SK-N-SH (cell line): ENCODE measurements around the gene PCYT1A. TPM values are rescaled to one million over a fixed set of nuclear protein-coding genes. Genes with fewer than 3 reads are reported as not detected.

Experiments used
- CTCF ChIA-PET: fragments of 300-600, 350-600 bp; formaldehyde crosslinking; extraction: SDS; loops from one replicate; lab custom pipeline; 2021; lab: Yijun Ruan, JAX
- POLR2A ChIA-PET: fragments of 350-600 bp; sonication (Branson Sonifier 250); formaldehyde crosslinking; extraction: SDS; loops from one replicate; lab custom pipeline; 2020; ENCODE audit warnings: antibody characterized with exemption, inconsistent platforms; lab: Yijun Ruan, JAX
- DNase-seq: peaks from one replicate; pipeline ENCODE4 v3.0.0; 2012
- H2AFZ ChIP-seq: fragments of 200-600 bp; sonication (generic); 2 replicates; pipeline ENCODE4 v1.8.1; 2016; ENCODE audit warnings: antibody characterized with exemption, mild to moderate bottlenecking, low read depth
- H3F3A ChIP-seq: fragments of 200-600 bp; sonication (generic); replicated peaks from 2 replicates; pipeline ENCODE3; 2016; ENCODE audit warnings: antibody characterized with exemption, mild to moderate bottlenecking; ENCODE audit not compliant: insufficient read depth
- H3K27ac ChIP-seq, 2 experiments: fragments of 200-500 bp in 1 of 2; fragments of 200-600 bp in 1 of 2; sonication (Bioruptor generic) in 1 of 2; sonication (generic), shearing (Covaris generic) in 1 of 2; 2 replicates each; pipeline versions ENCODE4 v1.5.1 to v1.6.1; 2014 to 2016; ENCODE audit warnings: low read depth in 2 of 2, inconsistent platforms in 1 of 2, low read length in 1 of 2, mild to moderate bottlenecking in 1 of 2, mixed read lengths in 1 of 2
- H3K27me3 ChIP-seq: fragments of 200-600 bp; sonication (generic), shearing (Covaris generic); 2 replicates; pipeline ENCODE4 v1.6.1; 2016; ENCODE audit warnings: mixed run types; ENCODE audit not compliant: insufficient read depth
- H3K36me3 ChIP-seq, 2 experiments: fragments of 200-500 bp in 1 of 2; fragments of 200-600 bp in 1 of 2; sonication (Bioruptor generic) in 1 of 2; sonication (generic) in 1 of 2; replicated peaks in 1 of 2; 2 replicates each; pipeline versions ENCODE3 to v1.5.1; 2014 to 2016; ENCODE audit warnings: low read length in 1 of 2, mild to moderate bottlenecking in 1 of 2; ENCODE audit not compliant: insufficient read depth in 2 of 2, control insufficient read depth in 1 of 2
- H3K4me1 ChIP-seq, 2 experiments: fragments of 200-500 bp in 1 of 2; fragments of 200-600 bp in 1 of 2; sonication (Bioruptor generic) in 1 of 2; sonication (generic), shearing (Covaris generic) in 1 of 2; 2 replicates each; pipeline versions ENCODE4 v1.5.1 to v1.6.1; 2014 to 2016; ENCODE audit warnings: low read depth in 1 of 2, low read length in 1 of 2, mixed run types in 1 of 2; ENCODE audit not compliant: insufficient read depth in 2 of 2, control insufficient read depth in 1 of 2
- H3K4me2 ChIP-seq: fragments of 200-600 bp; sonication (generic), shearing (Covaris generic); 2 replicates; pipeline ENCODE4 v1.6.1; 2017; ENCODE audit warnings: mixed run types
- H3K4me3 ChIP-seq, 2 experiments: fragments of 200-500 bp in 1 of 2; fragments of 200-600 bp in 1 of 2; sonication (Bioruptor generic) in 1 of 2; sonication (generic), shearing (Covaris generic) in 1 of 2; 2 replicates each; pipeline versions ENCODE4 v1.5.1 to v1.8.1; 2014 to 2016; ENCODE audit warnings: low read depth in 2 of 2, inconsistent platforms in 1 of 2, low read length in 1 of 2, mild to moderate bottlenecking in 1 of 2, mixed read lengths in 1 of 2, moderate library complexity in 1 of 2
- H3K79me2 ChIP-seq: fragments of 200-600 bp; sonication (generic); 2 replicates; pipeline ENCODE4 v1.8.1; 2017; ENCODE audit warnings: mild to moderate bottlenecking; ENCODE audit not compliant: insufficient read depth
- H3K9ac ChIP-seq: fragments of 200-600 bp; sonication (generic); 2 replicates; pipeline ENCODE4 v1.6.1; 2017; ENCODE audit warnings: mixed run types
- H3K9me2 ChIP-seq: fragments of 200-600 bp; sonication (generic); 2 replicates; pipeline ENCODE4 v1.6.1; 2017; ENCODE audit warnings: mixed run types
- H3K9me3 ChIP-seq: fragments of 200-600 bp; sonication (generic); 2 replicates; pipeline ENCODE4 v1.6.1; 2017; ENCODE audit warnings: mixed run types, mild to moderate bottlenecking, moderate library complexity
- H4K20me1 ChIP-seq: fragments of 200-600 bp; sonication (generic); 2 replicates; pipeline ENCODE4 v1.6.1; 2017; ENCODE audit warnings: mild to moderate bottlenecking, mixed run types; ENCODE audit not compliant: insufficient read depth
- EP300 ChIP-seq, 2 experiments: IDR thresholded peaks; 2 replicates each; pipeline versions ENCODE4 v1.4.0 to v1.6.1; 2012; ENCODE audit warnings: borderline replicate concordance in 1 of 2, low read depth in 1 of 2, low read length in 1 of 2
- FOSL2 ChIP-seq: IDR thresholded peaks from 2 replicates; pipeline ENCODE4 v1.4.0; 2012; ENCODE audit warnings: low read depth, mild to moderate bottlenecking, moderate library complexity, borderline replicate concordance
- FOXJ3 ChIP-seq: sonication (generic); formaldehyde crosslinking; IDR thresholded peaks from 2 replicates; pipeline ENCODE4 v1.5.1; 2020; ENCODE audit warnings: mild to moderate bottlenecking, missing genetic modification reagents
- FOXM1 ChIP-seq: IDR thresholded peaks from 2 replicates; pipeline ENCODE4 v1.4.0; 2012; ENCODE audit warnings: low read depth, mild to moderate bottlenecking
- GATA2 ChIP-seq: sonication (generic); formaldehyde crosslinking; IDR thresholded peaks from 2 replicates; pipeline ENCODE4 v1.5.0; 2020; ENCODE audit warnings: mild to moderate bottlenecking, missing genetic modification reagents
- MXI1 ChIP-seq: IDR thresholded peaks from 2 replicates; pipeline ENCODE4 v1.6.1; 2012; ENCODE audit warnings: mild to moderate bottlenecking, low read depth, low read length, improper control_type of control experiment
- RCOR1 ChIP-seq: fragments of 150-350 bp; IDR thresholded peaks from 2 replicates; pipeline ENCODE4 v1.6.1; 2017; ENCODE audit warnings: antibody characterized with exemption, low read length
- SIN3A ChIP-seq: IDR thresholded peaks from 2 replicates; pipeline ENCODE4 v1.6.1; 2012; ENCODE audit warnings: low read depth, mild to moderate bottlenecking, low read length, moderate library complexity, borderline replicate concordance
- TAF1 ChIP-seq: IDR thresholded peaks from 2 replicates; pipeline ENCODE4 v1.6.1; 2012; ENCODE audit warnings: low read depth, mild to moderate bottlenecking, low read length, moderate library complexity, borderline replicate concordance
- TEAD4 ChIP-seq: IDR thresholded peaks from 2 replicates; pipeline ENCODE4 v1.4.0; 2012; ENCODE audit warnings: mild to moderate bottlenecking, borderline replicate concordance; ENCODE audit not compliant: insufficient read depth
- YY1 ChIP-seq: IDR thresholded peaks from 2 replicates; pipeline ENCODE4 v1.4.0; 2012; ENCODE audit warnings: low read depth, mild to moderate bottlenecking
- WGBS: methylation state at CpG from one replicate; pipeline ENCODE4 v1.1.6; 2017; ENCODE audit warnings: low lambda C conversion rate; 5-methylcytosine and 5-hydroxymethylcytosine counted together
- polyA plus RNA-seq, 3 experiments: library from polyadenylated mRNA; depleted of rRNA; stranded (reverse); fragments of >200 nt; gene quantifications; 2 replicates each; pipeline ENCODE4 v1.2.3, GENCODE V29; 2012
- TF ChIP-seq, protein P1 (sequence below): IDR thresholded peaks from 2 replicates; pipeline ENCODE4; 2012
- TF ChIP-seq, protein P2 (sequence below): IDR thresholded peaks from 2 replicates; pipeline ENCODE4 v1.6.1; 2012; ENCODE audit warnings: mild to moderate bottlenecking, low read depth, low read length, moderate library complexity
- TF ChIP-seq, protein P3 (sequence below): IDR thresholded peaks from 2 replicates; pipeline ENCODE4 v1.4.0; 2012; ENCODE audit warnings: low read depth

The PCYT1A gene
- polyA plus RNA-seq, 1 of the 3 experiments (the other 2 are of a cell fraction) = 45.9 TPM

DNA sequence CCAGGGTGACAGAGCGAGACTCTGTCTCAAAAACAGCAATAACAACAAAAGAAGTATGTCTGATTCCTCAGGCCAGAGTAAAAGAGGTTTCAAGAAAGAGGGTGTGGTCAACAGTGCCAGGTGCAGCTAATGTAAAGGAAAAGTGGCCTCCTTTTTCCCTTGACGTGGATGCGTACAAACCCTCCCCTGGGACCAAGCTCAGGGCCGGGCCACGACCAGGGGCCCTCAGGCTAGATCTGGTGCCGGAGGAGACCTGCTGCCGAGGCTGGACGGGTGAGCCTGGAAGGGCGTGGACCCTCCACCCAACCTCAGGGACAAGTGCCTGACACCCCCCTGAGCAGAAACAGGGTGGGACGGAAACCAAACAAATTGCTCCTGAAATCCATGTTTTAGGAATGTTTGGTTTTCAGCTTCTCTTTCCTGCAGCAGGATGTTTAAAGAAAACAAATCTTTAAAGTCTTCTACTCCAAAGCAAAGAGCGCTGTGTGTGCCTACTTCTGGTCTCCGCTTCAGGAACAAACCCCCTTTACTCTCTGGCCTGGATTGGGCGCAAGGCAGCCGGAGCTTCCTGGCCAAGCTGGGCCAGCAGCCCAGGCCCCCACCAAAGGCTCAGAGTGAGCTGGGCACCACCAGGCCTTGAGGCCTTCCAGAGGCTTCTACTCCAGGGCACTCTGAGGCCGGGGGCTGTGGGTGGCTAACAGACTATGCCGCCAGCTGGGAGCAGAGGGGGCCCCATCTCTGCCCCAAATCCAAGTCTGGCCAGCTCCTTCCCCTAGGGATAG is 97.8 kb downstream of the PCYT1A start:
- WGBS = 93% methylated on average over 13 of the region's 16 CpGs
- no peak overlapping the region for H3K4me3 ChIP-seq
- no peaks in the 10 kb centered on the region for H3K9me3 ChIP-seq
- H3K9ac ChIP-seq = no peak overlapping the region
- no peaks in the 10 kb centered on the region for H4K20me1 ChIP-seq
- no peaks in the 10 kb centered on the region for H3F3A ChIP-seq
- no peaks in the 10 kb centered on the region for H3K27me3 ChIP-seq
- TF ChIP-seq GATA2 (CRISPR knock-in tag) (no peak), RCOR1 (no peak), FOSL2 (no peak), SIN3A (no peak), FOXJ3 (CRISPR knock-in tag) (no peak), TAF1 (no peak), EP300 (IDR thresholded peaks at IDR 0.05; ENCODE audit: borderline replicate concordance in 1 of 2, low read depth in 1 of 2, low read length in 1 of 2) (no peak), TEAD4 (no peak), MXI1 (no peak), YY1 (no peak), FOXM1 (no peak)
- TF ChIP-seq, protein P1, sequence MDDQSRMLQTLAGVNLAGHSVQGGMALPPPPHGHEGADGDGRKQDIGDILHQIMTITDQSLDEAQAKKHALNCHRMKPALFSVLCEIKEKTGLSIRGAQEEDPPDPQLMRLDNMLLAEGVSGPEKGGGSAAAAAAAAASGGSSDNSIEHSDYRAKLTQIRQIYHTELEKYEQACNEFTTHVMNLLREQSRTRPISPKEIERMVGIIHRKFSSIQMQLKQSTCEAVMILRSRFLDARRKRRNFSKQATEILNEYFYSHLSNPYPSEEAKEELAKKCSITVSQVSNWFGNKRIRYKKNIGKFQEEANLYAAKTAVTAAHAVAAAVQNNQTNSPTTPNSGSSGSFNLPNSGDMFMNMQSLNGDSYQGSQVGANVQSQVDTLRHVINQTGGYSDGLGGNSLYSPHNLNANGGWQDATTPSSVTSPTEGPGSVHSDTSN = no peak
- TF ChIP-seq, protein P2, sequence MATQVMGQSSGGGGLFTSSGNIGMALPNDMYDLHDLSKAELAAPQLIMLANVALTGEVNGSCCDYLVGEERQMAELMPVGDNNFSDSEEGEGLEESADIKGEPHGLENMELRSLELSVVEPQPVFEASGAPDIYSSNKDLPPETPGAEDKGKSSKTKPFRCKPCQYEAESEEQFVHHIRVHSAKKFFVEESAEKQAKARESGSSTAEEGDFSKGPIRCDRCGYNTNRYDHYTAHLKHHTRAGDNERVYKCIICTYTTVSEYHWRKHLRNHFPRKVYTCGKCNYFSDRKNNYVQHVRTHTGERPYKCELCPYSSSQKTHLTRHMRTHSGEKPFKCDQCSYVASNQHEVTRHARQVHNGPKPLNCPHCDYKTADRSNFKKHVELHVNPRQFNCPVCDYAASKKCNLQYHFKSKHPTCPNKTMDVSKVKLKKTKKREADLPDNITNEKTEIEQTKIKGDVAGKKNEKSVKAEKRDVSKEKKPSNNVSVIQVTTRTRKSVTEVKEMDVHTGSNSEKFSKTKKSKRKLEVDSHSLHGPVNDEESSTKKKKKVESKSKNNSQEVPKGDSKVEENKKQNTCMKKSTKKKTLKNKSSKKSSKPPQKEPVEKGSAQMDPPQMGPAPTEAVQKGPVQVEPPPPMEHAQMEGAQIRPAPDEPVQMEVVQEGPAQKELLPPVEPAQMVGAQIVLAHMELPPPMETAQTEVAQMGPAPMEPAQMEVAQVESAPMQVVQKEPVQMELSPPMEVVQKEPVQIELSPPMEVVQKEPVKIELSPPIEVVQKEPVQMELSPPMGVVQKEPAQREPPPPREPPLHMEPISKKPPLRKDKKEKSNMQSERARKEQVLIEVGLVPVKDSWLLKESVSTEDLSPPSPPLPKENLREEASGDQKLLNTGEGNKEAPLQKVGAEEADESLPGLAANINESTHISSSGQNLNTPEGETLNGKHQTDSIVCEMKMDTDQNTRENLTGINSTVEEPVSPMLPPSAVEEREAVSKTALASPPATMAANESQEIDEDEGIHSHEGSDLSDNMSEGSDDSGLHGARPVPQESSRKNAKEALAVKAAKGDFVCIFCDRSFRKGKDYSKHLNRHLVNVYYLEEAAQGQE = no peak
- TF ChIP-seq, protein P3, sequence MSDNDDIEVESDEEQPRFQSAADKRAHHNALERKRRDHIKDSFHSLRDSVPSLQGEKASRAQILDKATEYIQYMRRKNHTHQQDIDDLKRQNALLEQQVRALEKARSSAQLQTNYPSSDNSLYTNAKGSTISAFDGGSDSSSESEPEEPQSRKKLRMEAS = no peak
- TF ChIP-seq, all 33 proteins: peak for 0
- no peak overlapping the region for H2AFZ ChIP-seq
- no peak overlapping the region for H3K27ac ChIP-seq
- CTCF ChIA-PET = interaction anchor here (13.7 kb wide), 1 partner anchor 117 kb away, joined by 258 read pairs; no protein-coding TSS in a partner anchor
- no peaks in the 10 kb centered on the region for H3K9me2 ChIP-seq
- H3K36me3 ChIP-seq = no peaks in the 10 kb centered on the region
- POLR2A ChIA-PET = no interaction called here
- DNase-seq = peak; percentile 4
- no peak overlapping the region for H3K4me2 ChIP-seq
- H3K4me1 ChIP-seq = peaks cover 0 to 38% of the 10 kb centered on the region in 2 experiments; a peak in 1 of 4 replicates
- H3K79me2 ChIP-seq = no peaks in the 10 kb centered on the region
